Measurements from ENCODE around the gene SUV39H1.

The SUV39H1 gene

DNA sequence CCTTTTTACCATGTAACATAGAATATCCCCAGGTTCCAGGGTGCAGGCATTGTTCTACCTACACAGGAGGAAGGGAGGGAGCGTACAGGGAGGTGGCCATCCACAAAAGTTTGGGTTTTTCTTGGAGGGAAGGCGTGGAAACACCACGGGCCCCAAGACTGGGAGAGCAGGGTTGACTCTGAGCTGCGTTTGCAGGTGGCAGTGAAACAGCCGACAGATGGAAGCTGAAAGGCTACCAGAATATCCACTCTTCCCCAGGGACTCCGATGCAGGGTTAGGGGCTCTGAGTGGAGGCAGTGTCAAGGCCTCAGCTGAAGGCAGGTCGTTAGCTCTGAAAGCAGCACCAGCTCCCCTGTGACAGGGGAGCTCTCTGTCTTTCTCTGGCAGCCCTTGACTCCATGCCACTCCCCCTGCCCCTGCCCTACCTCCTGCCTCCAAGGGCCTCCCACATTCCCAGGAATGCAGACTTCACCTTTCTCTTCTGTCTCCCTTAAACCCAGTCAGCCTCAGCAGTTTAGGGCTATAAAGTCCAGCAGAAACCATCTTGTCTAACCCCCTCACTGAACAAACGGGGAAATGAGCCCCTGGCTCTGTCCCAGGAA lies 51.0 kb downstream of the SUV39H1 start:
- Histone ChIP-seq H3K4me1 (ENCODE audit: control insufficient read depth in 1 of 2, insufficient read depth in 1 of 2, low read depth in 1 of 2, low read length in 1 of 2) (peaks cover 9 to 14% of the 10 kb centered on the region in 2 experiments), H3K27me3 (no peaks in the 10 kb centered on the region), H3K4me3 (ENCODE audit: low read depth in 1 of 2, low read length in 1 of 2) (no peak overlapping the region), H3K36me3 (no peaks in the 10 kb centered on the region), H3K27ac (no peak overlapping the region), H3K9me3 (no peaks in the 10 kb centered on the region)
- TF ChIP-seq, protein P1, sequence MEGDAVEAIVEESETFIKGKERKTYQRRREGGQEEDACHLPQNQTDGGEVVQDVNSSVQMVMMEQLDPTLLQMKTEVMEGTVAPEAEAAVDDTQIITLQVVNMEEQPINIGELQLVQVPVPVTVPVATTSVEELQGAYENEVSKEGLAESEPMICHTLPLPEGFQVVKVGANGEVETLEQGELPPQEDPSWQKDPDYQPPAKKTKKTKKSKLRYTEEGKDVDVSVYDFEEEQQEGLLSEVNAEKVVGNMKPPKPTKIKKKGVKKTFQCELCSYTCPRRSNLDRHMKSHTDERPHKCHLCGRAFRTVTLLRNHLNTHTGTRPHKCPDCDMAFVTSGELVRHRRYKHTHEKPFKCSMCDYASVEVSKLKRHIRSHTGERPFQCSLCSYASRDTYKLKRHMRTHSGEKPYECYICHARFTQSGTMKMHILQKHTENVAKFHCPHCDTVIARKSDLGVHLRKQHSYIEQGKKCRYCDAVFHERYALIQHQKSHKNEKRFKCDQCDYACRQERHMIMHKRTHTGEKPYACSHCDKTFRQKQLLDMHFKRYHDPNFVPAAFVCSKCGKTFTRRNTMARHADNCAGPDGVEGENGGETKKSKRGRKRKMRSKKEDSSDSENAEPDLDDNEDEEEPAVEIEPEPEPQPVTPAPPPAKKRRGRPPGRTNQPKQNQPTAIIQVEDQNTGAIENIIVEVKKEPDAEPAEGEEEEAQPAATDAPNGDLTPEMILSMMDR (IDR thresholded peaks at IDR 0.05) = no peak

DNA sequence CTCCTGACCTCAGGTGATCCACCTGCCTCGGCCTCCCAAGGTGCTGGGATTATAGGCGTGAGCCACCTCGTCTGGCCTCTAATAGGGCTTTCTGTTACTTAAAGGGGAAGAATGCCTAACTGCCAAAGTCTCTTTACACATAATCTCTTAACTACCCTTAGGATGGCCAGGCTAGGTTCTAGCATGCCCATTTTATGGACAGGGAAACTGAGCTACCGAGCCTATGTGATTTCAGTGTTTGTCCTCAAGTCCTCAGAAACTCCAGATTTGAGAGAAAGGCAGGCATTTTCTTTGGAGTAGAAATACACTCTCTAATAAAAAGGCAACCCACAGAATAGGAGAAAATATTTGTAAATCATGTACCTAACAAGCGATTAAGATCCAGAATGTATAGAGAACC lies 52.6 kb downstream of the SUV39H1 start:
- TF ChIP-seq, protein P1 (IDR thresholded peaks at IDR 0.05) = no peak
- Histone ChIP-seq H3K9me3 (no peaks in the 10 kb centered on the region), H3K27me3 (no peaks in the 10 kb centered on the region), H3K4me3 (ENCODE audit: low read depth in 1 of 2, low read length in 1 of 2) (no peak overlapping the region), H3K36me3 (no peaks in the 10 kb centered on the region), H3K27ac (no peak overlapping the region), H3K4me1 (ENCODE audit: control insufficient read depth in 1 of 2, insufficient read depth in 1 of 2, low read depth in 1 of 2, low read length in 1 of 2) (peaks cover 9 to 14% of the 10 kb centered on the region in 2 experiments)

GRCh38 chrX:48751343-48751742 lies 54.8 kb downstream of the SUV39H1 start:
- Histone ChIP-seq H3K9me3 (no peaks in the 10 kb centered on the region), H3K27me3 (no peaks in the 10 kb centered on the region), H3K4me1 (ENCODE audit: control insufficient read depth in 1 of 2, insufficient read depth in 1 of 2, low read depth in 1 of 2, low read length in 1 of 2) (peaks cover 4% of the 10 kb centered on the region in 2 experiments), H3K36me3 (no peaks in the 10 kb centered on the region), H3K27ac (no peak overlapping the region), H3K4me3 (ENCODE audit: low read depth in 1 of 2, low read length in 1 of 2) (no peak overlapping the region)
- TF ChIP-seq, protein P1 (IDR thresholded peaks at IDR 0.05) = no peak

DNA sequence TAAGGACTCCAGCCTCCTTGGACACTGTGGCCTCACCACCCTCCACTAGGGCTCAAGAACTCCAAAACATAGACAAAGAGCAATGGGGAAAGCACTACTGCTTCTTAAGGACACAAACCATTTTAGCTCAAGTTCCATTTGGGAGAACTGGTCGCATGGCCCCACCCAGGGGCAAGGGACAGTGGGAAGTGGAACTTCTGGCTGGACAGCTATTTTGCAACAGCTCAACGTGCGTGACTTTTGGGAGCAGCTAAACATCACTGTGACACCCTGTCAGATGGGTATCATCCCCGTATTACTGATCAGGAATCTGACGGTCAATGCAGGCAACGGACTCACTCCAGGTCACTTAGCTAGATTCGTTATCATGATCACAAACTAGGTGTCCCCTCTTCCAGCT lies 56.0 kb downstream of the SUV39H1 start:
- Histone ChIP-seq H3K4me3 (ENCODE audit: low read depth in 1 of 2, low read length in 1 of 2) (no peak overlapping the region), H3K9me3 (no peaks in the 10 kb centered on the region), H3K36me3 (no peaks in the 10 kb centered on the region), H3K4me1 (ENCODE audit: control insufficient read depth in 1 of 2, insufficient read depth in 1 of 2, low read depth in 1 of 2, low read length in 1 of 2) (no peaks in the 10 kb centered on the region), H3K27me3 (no peaks in the 10 kb centered on the region), H3K27ac (no peak overlapping the region)
- TF ChIP-seq, protein P1 (IDR thresholded peaks at IDR 0.05) = no peak

GRCh38 chrX:48753708-48754228 lies 57.2 kb downstream of the SUV39H1 start:
- Histone ChIP-seq H3K4me1 (ENCODE audit: control insufficient read depth in 1 of 2, insufficient read depth in 1 of 2, low read depth in 1 of 2, low read length in 1 of 2) (no peaks in the 10 kb centered on the region), H3K9me3 (no peaks in the 10 kb centered on the region), H3K4me3 (ENCODE audit: low read depth in 1 of 2, low read length in 1 of 2) (no peak overlapping the region), H3K36me3 (no peaks in the 10 kb centered on the region), H3K27ac (no peak overlapping the region), H3K27me3 (no peaks in the 10 kb centered on the region)
- TF ChIP-seq, protein P1 (IDR thresholded peaks at IDR 0.05) = no peak
